ENCODE data around the gene TMEM164. TPM values are rescaled to one million over a fixed set of nuclear protein-coding genes. Genes with fewer than 3 reads are reported as not detected.

Gene TMEM164
- total and polyA plus RNA-seq, 11 donors, result 14.4 to 117 (median 50.3) TPM

- ATAC-seq, result no peak
- intact Hi-C loops (cut with DNase I), result no loop called here
- no peak for DNase-seq
- Histone ChIP-seq H3K9me3 (no peaks in the 10 kb centered on the region), H3K4me3 (no peak overlapping the region), H3K27ac (no peak overlapping the region), H3K4me1 (no peaks in the 10 kb centered on the region), H3K36me3 (peaks cover 0 to 4% (median 0%) of the 10 kb centered on the region in 9 donors), H3K27me3 (peaks cover 0 to 6% (median 0%) of the 10 kb centered on the region in 9 donors)
- 85 to 95% (median 89%) methylated on average over 4 of the region's 4 CpGs for WGBS, 4 donors
- no peak for TF ChIP-seq POLR2A (IDR thresholded peaks at IDR 0.05)
- no peak for TF ChIP-seq CTCF (IDR thresholded peaks at IDR 0.05)
Observed at GRCh38 chrX:110192516-110192915, 189.6 kb downstream of the TMEM164 start.

- Histone ChIP-seq H3K36me3 (peaks cover 0 to 6% (median 0%) of the 10 kb centered on the region in 9 donors), H3K4me1 (no peaks in the 10 kb centered on the region), H3K27me3 (peaks cover 0 to 6% (median 0%) of the 10 kb centered on the region in 9 donors), H3K27ac (no peak overlapping the region), H3K4me3 (no peak overlapping the region), H3K9me3 (no peaks in the 10 kb centered on the region)
- ATAC-seq (no peak), DNase-seq (no peak)
- no peak for TF ChIP-seq POLR2A (IDR thresholded peaks at IDR 0.05)
- TF ChIP-seq CTCF (IDR thresholded peaks at IDR 0.05), result no peak
- WGBS, 4 donors, result 41 to 47% (median 44%) methylated on average over 3 of the region's 3 CpGs
- intact Hi-C loops (cut with DNase I), result no loop called here
Observed at GRCh38 chrX:110194977-110195376, 192.1 kb downstream of the TMEM164 start.

GRCh38 chrX:110201799-110202198 lies 198.9 kb downstream of the TMEM164 start:
- peaks cover 0 to 13% (median 0%) of the 10 kb centered on the region in 9 donors for H3K27me3 ChIP-seq
- intact Hi-C loops (cut with DNase I), result no loop called here

GRCh38 chrX:110204986-110205385 lies 202.1 kb downstream of the TMEM164 start:
- TF ChIP-seq POLR2A (IDR thresholded peaks at IDR 0.05) (no peak), CTCF (IDR thresholded peaks at IDR 0.05) (no peak)
- Histone ChIP-seq H3K27ac (no peak overlapping the region), H3K4me3 (no peak overlapping the region), H3K4me1 (no peaks in the 10 kb centered on the region), H3K36me3 (no peaks in the 10 kb centered on the region), H3K27me3 (peaks cover 0 to 13% (median 0%) of the 10 kb centered on the region in 9 donors), H3K9me3 (no peaks in the 10 kb centered on the region)
- intact Hi-C loops (cut with DNase I), result no loop called here
- ATAC-seq (no peak), DNase-seq (no peak)

More at GRCh38 chrX:110201799-110202198, 198.9 kb downstream of the TMEM164 start:
- ATAC-seq (no peak), DNase-seq (no peak)
- no peak overlapping the region for H3K27ac ChIP-seq
- 72 to 98% (median 85%) methylated on average over 3 of the region's 3 CpGs for WGBS, 4 donors
- peaks cover 0 to 6% (median 0%) of the 10 kb centered on the region in 9 donors for H3K36me3 ChIP-seq
- H3K9me3 ChIP-seq, result no peaks in the 10 kb centered on the region
- H3K4me3 ChIP-seq, result no peak overlapping the region
- no peaks in the 10 kb centered on the region for H3K4me1 ChIP-seq
- no peak for TF ChIP-seq POLR2A (IDR thresholded peaks at IDR 0.05)
- no peak for TF ChIP-seq CTCF (IDR thresholded peaks at IDR 0.05)

Data from heart left ventricle (tissue), 16 donors.